DND-41 (cell line): ENCODE data around the gene TRMU.

Source experiments
- ATAC-seq: fragments of 200-7000 bp; cut with Tn5 transposase; 3 replicates; pipeline ENCODE4 v1.9.1; 2021; ENCODE audit warnings: low read depth; ENCODE audit not compliant: insufficient read depth
- DNase-seq: peaks from one replicate; pipeline ENCODE4 v3.0.0-alpha.2; 2020
- H2AFZ ChIP-seq: 2 replicates; pipeline ENCODE4 v1.6.0; 2012; ENCODE audit warnings: low read depth, low read length
- H3K27ac ChIP-seq: 2 replicates; pipeline ENCODE4 v1.5.1; 2012; ENCODE audit warnings: low read length, inconsistent platforms
- H3K27me3 ChIP-seq: fragments of 200-600 bp; sonication (generic); 2 replicates; pipeline ENCODE4 v1.6.0; 2012; ENCODE audit warnings: low read length, mild to moderate bottlenecking, inconsistent platforms; ENCODE audit not compliant: insufficient read depth, poor library complexity
- H3K36me3 ChIP-seq: 2 replicates; pipeline ENCODE4 v1.5.1; 2012; ENCODE audit warnings: low read length, inconsistent platforms; ENCODE audit not compliant: insufficient read depth
- H3K4me1 ChIP-seq: 2 replicates; pipeline ENCODE4 v1.5.1; 2012; ENCODE audit warnings: mild to moderate bottlenecking, low read length; ENCODE audit not compliant: insufficient read depth
- H3K4me2 ChIP-seq: 2 replicates; pipeline ENCODE4 v1.6.0; 2012; ENCODE audit warnings: mild to moderate bottlenecking, moderate library complexity, low read length, inconsistent platforms; ENCODE audit not compliant: insufficient read depth
- H3K4me3 ChIP-seq, 2 experiments: fragments of 200-600 bp in 1 of 2; shearing (Covaris generic) in 1 of 2; 2 replicates each; pipeline ENCODE4 v1.5.1; 2012 to 2016; ENCODE audit warnings: inconsistent platforms in 2 of 2, low read length in 2 of 2, mild to moderate bottlenecking in 2 of 2, low read depth in 1 of 2, moderate library complexity in 1 of 2
- H3K79me2 ChIP-seq: 2 replicates; pipeline ENCODE4 v1.6.0; 2012; ENCODE audit warnings: low read length, inconsistent platforms; ENCODE audit not compliant: insufficient read depth
- H3K9ac ChIP-seq: 2 replicates; pipeline ENCODE4 v1.6.0; 2012; ENCODE audit warnings: low read depth, mild to moderate bottlenecking, inconsistent platforms, low read length, moderate library complexity
- H3K9me3 ChIP-seq: 2 replicates; pipeline ENCODE4 v1.5.1; 2012; ENCODE audit warnings: low read length, moderate library complexity, mild to moderate bottlenecking, inconsistent platforms; ENCODE audit not compliant: insufficient read depth, severe bottlenecking
- H4K20me1 ChIP-seq: 2 replicates; pipeline ENCODE4 v1.6.0; 2012; ENCODE audit warnings: low read length; ENCODE audit not compliant: insufficient read depth
- EZH2 ChIP-seq: IDR thresholded peaks from 3 replicates; pipeline ENCODE4 v1.6.1; 2012; ENCODE audit warnings: borderline replicate concordance, low read depth, mild to moderate bottlenecking, moderate library complexity, low read length, inconsistent platforms; ENCODE audit not compliant: severe bottlenecking
- TF ChIP-seq, protein P1 (sequence below): IDR thresholded peaks from 2 replicates; pipeline ENCODE4 v1.5.1; 2012; ENCODE audit warnings: borderline replicate concordance, low read length, moderate library complexity, mild to moderate bottlenecking; ENCODE audit not compliant: poor library complexity, severe bottlenecking; ENCODE audit errors: extremely low read depth

Gene TRMU

GRCh38 chr22:46379066-46379930 is 43.8 kb downstream of the TRMU start:
- Histone ChIP-seq H3K4me3 (no peak overlapping the region), H3K27ac (no peak overlapping the region), H3K4me2 (no peak overlapping the region), H2AFZ (no peak overlapping the region), H4K20me1 (no peaks in the 10 kb centered on the region; the same call in 1 of the 2 replicates), H3K9ac (no peak overlapping the region), H3K9me3 (no peaks in the 10 kb centered on the region), H3K36me3 (no peaks in the 10 kb centered on the region), H3K79me2 (no peaks in the 10 kb centered on the region), H3K27me3 (no peaks in the 10 kb centered on the region), H3K4me1 (no peaks in the 10 kb centered on the region)
- no peak for DNase-seq
- ATAC-seq, result no peak
- TF ChIP-seq, protein P1, sequence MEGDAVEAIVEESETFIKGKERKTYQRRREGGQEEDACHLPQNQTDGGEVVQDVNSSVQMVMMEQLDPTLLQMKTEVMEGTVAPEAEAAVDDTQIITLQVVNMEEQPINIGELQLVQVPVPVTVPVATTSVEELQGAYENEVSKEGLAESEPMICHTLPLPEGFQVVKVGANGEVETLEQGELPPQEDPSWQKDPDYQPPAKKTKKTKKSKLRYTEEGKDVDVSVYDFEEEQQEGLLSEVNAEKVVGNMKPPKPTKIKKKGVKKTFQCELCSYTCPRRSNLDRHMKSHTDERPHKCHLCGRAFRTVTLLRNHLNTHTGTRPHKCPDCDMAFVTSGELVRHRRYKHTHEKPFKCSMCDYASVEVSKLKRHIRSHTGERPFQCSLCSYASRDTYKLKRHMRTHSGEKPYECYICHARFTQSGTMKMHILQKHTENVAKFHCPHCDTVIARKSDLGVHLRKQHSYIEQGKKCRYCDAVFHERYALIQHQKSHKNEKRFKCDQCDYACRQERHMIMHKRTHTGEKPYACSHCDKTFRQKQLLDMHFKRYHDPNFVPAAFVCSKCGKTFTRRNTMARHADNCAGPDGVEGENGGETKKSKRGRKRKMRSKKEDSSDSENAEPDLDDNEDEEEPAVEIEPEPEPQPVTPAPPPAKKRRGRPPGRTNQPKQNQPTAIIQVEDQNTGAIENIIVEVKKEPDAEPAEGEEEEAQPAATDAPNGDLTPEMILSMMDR, result no peak
- no peak for TF ChIP-seq EZH2

- no peaks in the 10 kb centered on the region for H3K4me1 ChIP-seq
- no peaks in the 10 kb centered on the region for H3K36me3 ChIP-seq
- no peaks in the 10 kb centered on the region for H3K9me3 ChIP-seq
- H3K4me2 ChIP-seq, result no peak overlapping the region
- H3K9ac ChIP-seq, result no peak overlapping the region
- TF ChIP-seq, protein P1, result no peak
- no peak for TF ChIP-seq EZH2
- H4K20me1 ChIP-seq, result no peaks in the 10 kb centered on the region
- no peaks in the 10 kb centered on the region for H3K27me3 ChIP-seq
- no peak overlapping the region for H2AFZ ChIP-seq
- DNase-seq, result no peak
- no peaks in the 10 kb centered on the region for H3K79me2 ChIP-seq
- no peak overlapping the region for H3K27ac ChIP-seq
- no peak overlapping the region for H3K4me3 ChIP-seq
- ATAC-seq, result no peak
Observed at GRCh38 chr22:46380069-46380468, 44.6 kb downstream of the TRMU start.

GRCh38 chr22:46380581-46380980 is 45.1 kb downstream of the TRMU start:
- TF ChIP-seq EZH2, result no peak
- TF ChIP-seq, protein P1, result no peak
- DNase-seq, result no peak
- ATAC-seq, result no peak
- Histone ChIP-seq H3K4me3 (no peak overlapping the region), H3K9ac (no peak overlapping the region), H3K4me1 (no peaks in the 10 kb centered on the region), H3K4me2 (no peak overlapping the region), H2AFZ (no peak overlapping the region), H3K27me3 (no peaks in the 10 kb centered on the region), H3K36me3 (no peaks in the 10 kb centered on the region), H3K27ac (no peak overlapping the region), H3K9me3 (no peaks in the 10 kb centered on the region), H3K79me2 (no peaks in the 10 kb centered on the region), H4K20me1 (no peaks in the 10 kb centered on the region)
